SU-DHL-6 (cell line): ENCODE measurements around the gene RUNX2.

Experiments used
- H2AFZ ChIP-seq: fragments of 200-600 bp; sonication (generic); 2 replicates; pipeline ENCODE4 v1.6.1; 2014; ENCODE audit warnings: low read depth, mild to moderate bottlenecking, moderate library complexity, mixed read lengths, antibody characterized with exemption, low read length; ENCODE audit not compliant: severe bottlenecking
- H3F3A ChIP-seq: fragments of 200-600 bp; shearing (Covaris generic); 2 replicates; pipeline ENCODE4 v1.6.0; 2016; ENCODE audit warnings: antibody characterized with exemption, mild to moderate bottlenecking; ENCODE audit not compliant: insufficient read depth
- H3K27ac ChIP-seq: fragments of 200-600 bp; sonication (generic); 2 replicates; pipeline ENCODE4 v1.5.1; 2016; ENCODE audit warnings: low read depth, mild to moderate bottlenecking, low read length, moderate library complexity, mixed read lengths
- H3K27me3 ChIP-seq: fragments of 200-600 bp; sonication (generic), shearing (Covaris generic); 2 replicates; pipeline ENCODE4 v1.6.0; 2014; ENCODE audit warnings: mild to moderate bottlenecking, low read length
- H3K36me3 ChIP-seq: fragments of 200-600 bp; sonication (generic); 2 replicates; pipeline ENCODE4 v1.6.1; 2014; ENCODE audit warnings: mild to moderate bottlenecking, low read length, mixed read lengths
- H3K4me2 ChIP-seq: fragments of 300-600, 200-600 bp; shearing (Covaris generic), sonication (generic); 2 replicates; pipeline ENCODE4 v1.6.0; 2014; ENCODE audit warnings: low read length, low read depth, mild to moderate bottlenecking; ENCODE audit not compliant: poor library complexity, severe bottlenecking
- H3K4me3 ChIP-seq: fragments of 200-600 bp; sonication (generic); 2 replicates; pipeline ENCODE4 v1.5.1; 2014; ENCODE audit warnings: antibody characterized with exemption, low read length, mild to moderate bottlenecking, mixed read lengths; ENCODE audit not compliant: insufficient read depth, poor library complexity, severe bottlenecking
- H3K79me2 ChIP-seq: fragments of 200-600 bp; sonication (generic); 2 replicates; pipeline ENCODE4 v1.6.1; 2014; ENCODE audit warnings: mild to moderate bottlenecking, low read length, moderate library complexity; ENCODE audit not compliant: insufficient read depth
- H3K9ac ChIP-seq: fragments of 200-600 bp; sonication (generic); 2 replicates; pipeline ENCODE4 v1.7.0; 2014; ENCODE audit warnings: mild to moderate bottlenecking, low read length
- H3K9me2 ChIP-seq: fragments of 200-600 bp; sonication (generic); replicated peaks from 2 replicates; pipeline ENCODE4 v1.6.1; 2014; ENCODE audit warnings: low read length; ENCODE audit not compliant: insufficient read depth
- H3K9me3 ChIP-seq: fragments of 200-600 bp; sonication (generic); 2 replicates; pipeline ENCODE4 v1.6.1; 2014; ENCODE audit warnings: low read length, mixed read lengths; ENCODE audit not compliant: insufficient read depth
- H4K20me1 ChIP-seq: fragments of 200-600 bp; sonication (generic); 2 replicates; pipeline ENCODE4 v1.6.1; 2014; ENCODE audit warnings: low read depth, mild to moderate bottlenecking, antibody characterized with exemption, low read length, moderate library complexity, mixed read lengths
- EZH2phosphoT487 ChIP-seq: fragments of 200-600 bp; sonication (generic), shearing (Covaris generic); conservative IDR thresholded peaks from 2 replicates; pipeline ENCODE4 v1.6.1; 2018; ENCODE audit warnings: mild to moderate bottlenecking, antibody characterized with exemption, low read length, moderate library complexity, mixed read lengths
- TF ChIP-seq, protein P1 (sequence below): fragments of 200-600 bp; sonication (generic); IDR thresholded peaks from one replicate; pipeline ENCODE4 v1.5.1; 2017; ENCODE audit warnings: antibody characterized with exemption, mild to moderate bottlenecking, low read length, moderate library complexity; ENCODE audit not compliant: insufficient read depth, poor library complexity, severe bottlenecking

The RUNX2 gene

DNA sequence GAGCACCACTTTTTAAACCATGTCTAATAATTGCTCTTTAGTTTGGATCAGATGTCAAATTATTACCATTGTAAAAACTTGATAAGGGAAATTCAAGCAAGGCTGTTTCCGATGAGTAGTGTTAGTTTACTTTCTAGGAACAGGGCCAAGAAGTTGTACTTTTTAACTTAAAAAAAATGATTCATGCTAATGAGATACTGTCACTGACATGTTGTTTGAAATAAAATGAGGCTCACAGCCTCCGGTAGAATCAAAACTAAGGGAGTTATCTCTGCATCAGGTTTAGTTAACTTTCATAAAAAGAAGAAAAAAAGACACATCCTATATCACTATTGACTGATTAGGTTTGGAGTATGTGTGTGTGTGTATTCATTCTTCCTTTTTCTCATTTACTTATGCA is 104.8 kb downstream of the RUNX2 start:
- H3K27me3 ChIP-seq: no peaks in the 10 kb centered on the region

DNA sequence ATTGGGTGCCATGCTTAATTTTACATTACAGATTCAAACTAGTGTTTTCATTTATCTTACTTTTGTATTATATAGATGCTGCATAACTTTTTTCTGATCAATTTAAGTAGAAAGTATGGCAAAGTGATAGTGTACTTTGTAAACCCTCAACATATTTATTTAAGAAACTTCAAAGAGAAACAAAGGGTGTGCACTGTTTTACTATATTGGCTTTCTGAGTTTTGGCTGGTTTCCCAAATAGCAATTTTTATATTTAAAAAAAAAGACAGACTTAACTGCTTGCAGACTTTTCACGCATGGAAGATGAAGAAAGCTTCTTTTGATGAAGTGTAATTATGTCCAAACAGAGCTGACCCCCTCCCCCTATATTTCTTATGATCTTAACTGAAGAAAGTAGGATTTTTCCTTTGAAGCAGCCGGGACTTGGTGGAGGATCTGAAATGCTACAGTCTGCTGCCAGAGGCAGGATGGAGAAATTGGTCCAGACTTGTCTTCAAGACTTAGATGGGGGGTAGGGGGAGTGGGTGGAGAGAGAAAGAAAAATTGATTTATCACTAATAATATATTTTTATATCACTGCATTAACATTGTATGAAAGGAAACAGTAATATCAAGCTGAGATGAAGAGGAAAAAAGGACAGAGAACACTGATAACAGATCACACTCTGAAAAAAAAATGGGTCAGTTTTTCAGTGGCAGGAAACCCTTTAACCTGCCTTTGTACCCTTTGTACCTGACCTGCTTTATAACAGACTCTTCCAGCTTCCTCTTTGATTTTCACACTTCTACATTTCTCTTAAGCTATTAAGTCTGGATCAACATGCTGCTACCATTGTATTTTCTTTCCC is 105.6 kb downstream of the RUNX2 start:
- Histone ChIP-seq H4K20me1 (no peaks in the 10 kb centered on the region), H3K27ac (no peak overlapping the region), H3K27me3 (no peaks in the 10 kb centered on the region), H3K9me2 (no peaks in the 10 kb centered on the region), H3K9ac (no peak overlapping the region), H3F3A (no peaks in the 10 kb centered on the region), H2AFZ (no peak overlapping the region), H3K4me3 (no peak overlapping the region), H3K9me3 (no peaks in the 10 kb centered on the region), H3K4me2 (no peak overlapping the region), H3K79me2 (no peaks in the 10 kb centered on the region), H3K36me3 (no peaks in the 10 kb centered on the region)
- no peak for TF ChIP-seq EZH2phosphoT487
- TF ChIP-seq, protein P1, sequence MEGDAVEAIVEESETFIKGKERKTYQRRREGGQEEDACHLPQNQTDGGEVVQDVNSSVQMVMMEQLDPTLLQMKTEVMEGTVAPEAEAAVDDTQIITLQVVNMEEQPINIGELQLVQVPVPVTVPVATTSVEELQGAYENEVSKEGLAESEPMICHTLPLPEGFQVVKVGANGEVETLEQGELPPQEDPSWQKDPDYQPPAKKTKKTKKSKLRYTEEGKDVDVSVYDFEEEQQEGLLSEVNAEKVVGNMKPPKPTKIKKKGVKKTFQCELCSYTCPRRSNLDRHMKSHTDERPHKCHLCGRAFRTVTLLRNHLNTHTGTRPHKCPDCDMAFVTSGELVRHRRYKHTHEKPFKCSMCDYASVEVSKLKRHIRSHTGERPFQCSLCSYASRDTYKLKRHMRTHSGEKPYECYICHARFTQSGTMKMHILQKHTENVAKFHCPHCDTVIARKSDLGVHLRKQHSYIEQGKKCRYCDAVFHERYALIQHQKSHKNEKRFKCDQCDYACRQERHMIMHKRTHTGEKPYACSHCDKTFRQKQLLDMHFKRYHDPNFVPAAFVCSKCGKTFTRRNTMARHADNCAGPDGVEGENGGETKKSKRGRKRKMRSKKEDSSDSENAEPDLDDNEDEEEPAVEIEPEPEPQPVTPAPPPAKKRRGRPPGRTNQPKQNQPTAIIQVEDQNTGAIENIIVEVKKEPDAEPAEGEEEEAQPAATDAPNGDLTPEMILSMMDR: no peak

More for the DNA sequence above, 104.8 kb downstream of the RUNX2 start:
- TF ChIP-seq, protein P1: no peak
- no peak for TF ChIP-seq EZH2phosphoT487
- 0 out of 2 replicates have a peak, but pooled peaks cover 4% of the 10 kb centered on the region for H3F3A ChIP-seq
- no peaks in the 10 kb centered on the region for H3K79me2 ChIP-seq
- no peak overlapping the region for H3K4me3 ChIP-seq
- H3K36me3 ChIP-seq: no peaks in the 10 kb centered on the region
- no peak overlapping the region for H2AFZ ChIP-seq
- no peaks in the 10 kb centered on the region for H4K20me1 ChIP-seq
- no peaks in the 10 kb centered on the region for H3K9me2 ChIP-seq
- no peak overlapping the region for H3K4me2 ChIP-seq
- H3K27ac ChIP-seq: no peak overlapping the region
- H3K9me3 ChIP-seq: no peaks in the 10 kb centered on the region
- no peak overlapping the region for H3K9ac ChIP-seq

DNA sequence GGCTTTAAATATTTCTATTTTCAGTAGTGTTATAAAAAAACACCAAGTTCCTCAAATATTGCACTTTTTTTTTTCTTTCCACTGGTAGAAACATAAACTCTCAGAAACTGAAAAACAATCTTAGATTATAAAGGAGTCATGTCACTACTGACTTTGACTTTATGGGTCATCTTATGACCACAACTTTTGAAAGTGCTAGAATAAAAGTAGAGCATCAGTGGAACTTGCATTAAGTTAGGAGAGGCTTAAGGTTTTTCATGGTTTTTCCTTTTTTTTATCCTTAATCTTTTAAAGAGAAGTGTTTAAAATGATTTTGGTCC is 106.2 kb downstream of the RUNX2 start:
- H3K9me3 ChIP-seq: no peaks in the 10 kb centered on the region

More for the DNA sequence above, 106.2 kb downstream of the RUNX2 start:
- TF ChIP-seq, protein P1: no peak
- TF ChIP-seq EZH2phosphoT487: no peak
- no peaks in the 10 kb centered on the region for H3K36me3 ChIP-seq
- no peaks in the 10 kb centered on the region for H3K27me3 ChIP-seq
- no peak overlapping the region for H3K4me2 ChIP-seq
- H4K20me1 ChIP-seq: no peaks in the 10 kb centered on the region
- H3K9ac ChIP-seq: no peak overlapping the region
- no peak overlapping the region for H3K27ac ChIP-seq
- H3K4me3 ChIP-seq: no peak overlapping the region
- H3K9me2 ChIP-seq: no peaks in the 10 kb centered on the region
- no peak overlapping the region for H2AFZ ChIP-seq
- H3F3A ChIP-seq: no peaks in the 10 kb centered on the region
- H3K79me2 ChIP-seq: no peaks in the 10 kb centered on the region
